HepG2 (cell line): ENCODE measurements around the gene HRH3. TPM values are rescaled to one million over a fixed set of nuclear protein-coding genes. Genes with fewer than 3 reads are reported as not detected.
A peak's percentile ranks its signal among the peaks of the same experiment; 100 is the strongest.

Source experiments
- ATAC-seq: fragments of 200-7000 bp; cut with Tn5 transposase; 3 replicates; pipeline ENCODE4 v1.9.1; 2020; ENCODE audit warnings: mild to moderate bottlenecking, moderate library complexity
- Bru-seq: library from RNA; stranded (reverse); fragments of 400-500 nt; gene quantifications from one replicate; lab custom pipeline; 2021; lab: Mats Ljungman, UMichigan
- BruChase-seq, 2 experiments: library from RNA; stranded (reverse); fragments of 400-500 nt; gene quantifications; one replicate each; lab custom pipeline; 2021; lab: Mats Ljungman, UMichigan
- BruUV-seq: library from RNA; stranded (reverse); fragments of 400-500 nt; replicated peaks from 2 replicates; lab custom pipeline; 2021; lab: Mats Ljungman, UMichigan
- CTCF ChIA-PET: fragments of 300-600 bp; formaldehyde crosslinking; extraction: SDS; loops from one replicate; lab custom pipeline; 2021; ENCODE audit warnings: low total read pairs, inconsistent platforms, low intra/inter-chr PET ratio; lab: Yijun Ruan, JAX
- POLR2A ChIA-PET: fragments of 350-600 bp; sonication (Branson Sonifier 250); formaldehyde crosslinking; loops from one replicate; lab custom pipeline; 2020; ENCODE audit warnings: antibody characterized with exemption, inconsistent platforms; lab: Yijun Ruan, JAX
- DNase-seq: peaks from one replicate; pipeline ENCODE4 v3.0.0-alpha.2; 2015; ENCODE audit warnings: low spot score
- FAIRE-seq: peaks from 3 replicates; lab custom pipeline; 2011; peaks lifted over from hg19 to GRCh38; lab: Jason Lieb, UNC
- H2AFZ ChIP-seq: one replicate; pipeline ENCODE4 v1.6.1; 2011; ENCODE audit warnings: low read length, inconsistent platforms
- H3K27ac ChIP-seq: fragments of 300-600 bp; 3 replicates; pipeline ENCODE4 v1.8.0; 2011; ENCODE audit warnings: mixed run types, mild to moderate bottlenecking, mixed read lengths, low read length, inconsistent platforms; ENCODE audit not compliant: insufficient read depth; ENCODE audit errors: extremely low read length
- H3K27me3 ChIP-seq, 2 experiments: fragments of 200-600 bp in 1 of 2; 2 replicates in 1 of 2; 3 replicates in 1 of 2; pipeline versions ENCODE4 v1.6.0 to v1.8.0; 2011; ENCODE audit warnings: low read length in 2 of 2, mild to moderate bottlenecking in 2 of 2, moderate library complexity in 2 of 2, inconsistent platforms in 1 of 2; ENCODE audit not compliant: insufficient read depth in 2 of 2, control insufficient read depth in 1 of 2
- H3K36me3 ChIP-seq, 2 experiments: fragments of 200-600 bp in 1 of 2; replicated peaks in 1 of 2; 2 replicates in 1 of 2; 3 replicates in 1 of 2; pipeline versions ENCODE4 v1.5.1 to v1.8.0; 2011; ENCODE audit warnings: low read length in 2 of 2, inconsistent platforms in 1 of 2; ENCODE audit not compliant: insufficient read depth in 2 of 2, control insufficient read depth in 1 of 2
- H3K4me1 ChIP-seq: 2 replicates; pipeline ENCODE4 v1.5.1; 2012; ENCODE audit warnings: low read length, inconsistent platforms; ENCODE audit not compliant: insufficient read depth
- H3K4me2 ChIP-seq: 2 replicates; pipeline ENCODE4 v1.6.0; 2011; ENCODE audit warnings: low read depth, low read length, inconsistent platforms
- H3K4me3 ChIP-seq, 3 experiments: fragments of 200-600 bp in 1 of 3; sonication (generic), shearing (Covaris generic) in 1 of 3; replicated peaks in 1 of 3; 2 replicates each; pipeline ENCODE4 v1.5.1; 2011 to 2016; ENCODE audit warnings: low read length in 3 of 3, inconsistent platforms in 2 of 3, low read depth in 2 of 3, mild to moderate bottlenecking in 2 of 3, control low read depth in 1 of 3, mixed read lengths in 1 of 3; ENCODE audit not compliant: insufficient read depth in 1 of 3
- H3K79me2 ChIP-seq: one replicate; pipeline ENCODE4 v1.6.1; 2011; ENCODE audit warnings: low read length, inconsistent platforms; ENCODE audit not compliant: insufficient read depth
- H3K9ac ChIP-seq: 2 replicates; pipeline ENCODE4 v1.6.0; 2011; ENCODE audit warnings: mild to moderate bottlenecking, low read depth, low read length, inconsistent platforms; ENCODE audit not compliant: insufficient read depth
- H3K9me3 ChIP-seq: 2 replicates; pipeline ENCODE4 v1.5.1; 2012; ENCODE audit warnings: mild to moderate bottlenecking, low read length
- H4K20me1 ChIP-seq: 2 replicates; pipeline ENCODE4 v1.6.0; 2011; ENCODE audit warnings: inconsistent platforms, mild to moderate bottlenecking, low read length, moderate library complexity; ENCODE audit not compliant: insufficient read depth
- E2F1 ChIP-seq: sonication (generic); formaldehyde crosslinking; IDR thresholded peaks from 2 replicates; pipeline ENCODE4 v1.5.0; 2020; ENCODE audit warnings: missing genetic modification reagents
- FIP1L1 ChIP-seq: fragments of 200-400 bp; formaldehyde crosslinking; IDR thresholded peaks from 2 replicates; pipeline ENCODE4 v1.6.1; 2018; ENCODE audit warnings: low read depth, mild to moderate bottlenecking, low read length, moderate library complexity, borderline replicate concordance; ENCODE audit not compliant: insufficient read depth
- FOXK1 ChIP-seq: sonication (generic); formaldehyde crosslinking; IDR thresholded peaks from 2 replicates; pipeline ENCODE4 v1.4.0; 2020; ENCODE audit warnings: low read depth, missing genetic modification reagents, borderline replicate concordance
- GABPA ChIP-seq, 2 experiments: IDR thresholded peaks; 2 replicates each; pipeline ENCODE4 v1.6.1; 2011 to 2016; ENCODE audit warnings: low read depth in 2 of 2, low read length in 1 of 2, missing biosample characterization in 1 of 2, missing genetic modification characterization in 1 of 2
- RBM22 ChIP-seq: fragments of 200-400 bp; formaldehyde crosslinking; optimal IDR thresholded peaks from 2 replicates; pipeline ENCODE3; 2017; ENCODE audit warnings: mild to moderate bottlenecking, low read length, moderate library complexity
- SIX1 ChIP-seq: sonication (generic); formaldehyde crosslinking; IDR thresholded peaks from 2 replicates; pipeline ENCODE4 v1.4.0; 2020; ENCODE audit warnings: missing genetic modification reagents, borderline replicate concordance
- SOX13 ChIP-seq, 3 experiments: fragments of 450-650 bp in 1 of 3; sonication (generic) in 1 of 3; formaldehyde crosslinking in 1 of 3; IDR thresholded peaks in 2 of 3; conservative IDR thresholded peaks in 1 of 3; 2 replicates each; pipeline versions ENCODE4 v1.5.0 to v1.6.1; 2016 to 2020; ENCODE audit warnings: antibody characterized with exemption in 1 of 3, mild to moderate bottlenecking in 1 of 3, missing compliant biosample characterization in 1 of 3, missing genetic modification reagents in 1 of 3, moderate library complexity in 1 of 3
- SOX5 ChIP-seq: IDR thresholded peaks from 2 replicates; pipeline ENCODE4 v1.6.1; 2016; ENCODE audit warnings: borderline replicate concordance
- TBX3 ChIP-seq: fragments of 450-650 bp; IDR thresholded peaks from 2 replicates; pipeline ENCODE4 v1.6.1; 2017; ENCODE audit warnings: antibody characterized with exemption, mild to moderate bottlenecking, inconsistent platforms, borderline replicate concordance
- ZBTB49 ChIP-seq: sonication (generic); formaldehyde crosslinking; IDR thresholded peaks from 2 replicates; pipeline ENCODE4 v1.4.0; 2020; ENCODE audit warnings: missing genetic modification reagents, borderline replicate concordance
- ZNF124 ChIP-seq: sonication (generic); formaldehyde crosslinking; IDR thresholded peaks from 2 replicates; pipeline ENCODE4 v1.4.0; 2020; ENCODE audit warnings: missing genetic modification reagents
- ZNF335 ChIP-seq: sonication (generic); formaldehyde crosslinking; IDR thresholded peaks from 2 replicates; pipeline ENCODE4 v1.4.0; 2020; ENCODE audit warnings: missing genetic modification reagents
- ZNF607 ChIP-seq: sonication (generic); formaldehyde crosslinking; IDR thresholded peaks from 2 replicates; pipeline ENCODE4 v1.5.1; 2020; ENCODE audit warnings: missing genetic modification reagents, mild to moderate bottlenecking, borderline replicate concordance
- ZNF766 ChIP-seq: sonication (generic); formaldehyde crosslinking; IDR thresholded peaks from 2 replicates; pipeline ENCODE4 v1.5.0; 2020; ENCODE audit warnings: missing genetic modification reagents, borderline replicate concordance
- WGBS: methylation state at CpG from one replicate; pipeline ENCODE4 v1.1.6; 2017; ENCODE audit warnings: low lambda C conversion rate; 5-methylcytosine and 5-hydroxymethylcytosine counted together
- in situ Hi-C: cut with HindIII; loops from 2 replicates; pipeline ENCODE4 v1.10.0; 2017; ENCODE audit warnings: low pct_unique_long_range_greater_than_20kb; ENCODE audit not compliant: extremely low pct_ligation_motif_present
- intact Hi-C: fragments of 100-400 bp; cut with micrococcal nuclease; formaldehyde crosslinking; loops from one replicate; pipeline ENCODE4 v1.10.0; 2022; ENCODE audit not compliant: unreplicated experiment
- long read RNA-seq, 2 experiments: library from RNA in 1 of 2; library from polyadenylated mRNA in 1 of 2; stranded (forward) in 1 of 2; unstranded in 1 of 2; transcript quantifications; one replicate each; pipeline ENCODE4 v2.0.0, GENCODE V29; 2019 to 2022
- polyA minus RNA-seq, 3 experiments: library from RNA; depleted of rRNA, polyadenylated mRNA; stranded (reverse); fragments of >200 nt; gene quantifications; 2 replicates each; pipeline ENCODE4 v1.2.3, GENCODE V29; 2011; ENCODE audit warnings: low replicate concordance in 1 of 3
- polyA plus RNA-seq, 8 experiments: library from polyadenylated mRNA; depleted of rRNA in 3 of 8; stranded (reverse) in 7 of 8; unstranded in 1 of 8; fragments of >200 nt; fragmentation: Illumina TruSeq in 4 of 8; extraction: Trizol in 4 of 8; gene quantifications; 2 replicates each; pipeline versions ENCODE4 v1.2.1 to v1.2.3, GENCODE V29; 2011 to 2016; ENCODE audit warnings: low read depth in 4 of 8, missing spikeins in 1 of 8, mixed read lengths in 1 of 8; ENCODE audit not compliant: insufficient read depth in 1 of 8
- total RNA-seq, 5 experiments: library from RNA; depleted of rRNA; stranded (reverse); fragments of >200 nt; fragmentation: Illumina TruSeq; extraction: Trizol; gene quantifications; 2 replicates each; pipeline ENCODE4 v1.2.3, GENCODE V29; 2016; ENCODE audit warnings: low read depth in 1 of 5

HRH3 gene
- total RNA-seq (2016; rRNA removed; fragmentation: Illumina TruSeq; extraction: Trizol) (0.10 and 0.18 TPM in 2 replicates), polyA plus RNA-seq (2011; rRNA removed) (not detected in 2 replicates), polyA minus RNA-seq (2011; rRNA and poly(A)+ RNA removed; ENCODE audit: low replicate concordance) (not detected in 2 replicates), Bru-seq, nascent RNA (not detected), BruChase-seq, experiment 1, labeled RNA remaining after a 6-hour chase (not detected), BruChase-seq, experiment 2, labeled RNA remaining after a 2-hour chase (percentile 16 among the genes with signal in this experiment)
- total RNA-seq (2016; cell fraction: cytosol; rRNA removed; fragmentation: Illumina TruSeq; extraction: Trizol; ENCODE audit: low read depth), result 0.10 TPM in 1 of 2 replicates, not detected in the other
- total RNA-seq (2016; cell fraction: insoluble cytoplasmic fraction; rRNA removed; fragmentation: Illumina TruSeq; extraction: Trizol), result 0.06 TPM in 1 of 2 replicates, not detected in the other
- total RNA-seq (2016; cell fraction: membrane; rRNA removed; fragmentation: Illumina TruSeq; extraction: Trizol), result 0.12 and 0.14 TPM in 2 replicates
- not detected in 2 replicates for total RNA-seq (2016; cell fraction: nucleus; rRNA removed; fragmentation: Illumina TruSeq; extraction: Trizol)
- not detected in 2 replicates for polyA plus RNA-seq (2011; cell fraction: cytosol; rRNA removed)
- polyA plus RNA-seq (2011; cell fraction: nucleus; rRNA removed), result not detected in 2 replicates
- polyA plus RNA-seq (2012), result 0.08 TPM in 1 of 2 replicates, not detected in the other
- 0.08 TPM in 1 of 2 replicates, not detected in the other for polyA plus RNA-seq (2016; cell fraction: cytosol; fragmentation: Illumina TruSeq; extraction: Trizol; ENCODE audit: low read depth)
- 0.34 TPM in 1 of 2 replicates, not detected in the other for polyA plus RNA-seq (2016; cell fraction: insoluble cytoplasmic fraction; fragmentation: Illumina TruSeq; extraction: Trizol; ENCODE audit: low read depth)
- 0.17 TPM in 2 replicates for polyA plus RNA-seq (2016; cell fraction: membrane; fragmentation: Illumina TruSeq; extraction: Trizol; ENCODE audit: low read depth)
- polyA plus RNA-seq (2016; cell fraction: nucleus; fragmentation: Illumina TruSeq; extraction: Trizol; ENCODE audit: insufficient read depth, low read depth), result not detected in 2 replicates
- not detected in 2 replicates for polyA minus RNA-seq (2011; cell fraction: cytosol; rRNA and poly(A)+ RNA removed)
- not detected in 2 replicates for polyA minus RNA-seq (2011; cell fraction: nucleus; rRNA and poly(A)+ RNA removed)
- long read RNA-seq, experiment 1, result 0 reads
- long read RNA-seq, experiment 2, result 0 reads

- Histone ChIP-seq H3K27ac (no peak within 1 kb of the TSS), H3K4me2 (peak within 1 kb of the TSS; percentile 60), H3K4me1 (peaks cover 41% of the 10 kb centered on the region), H2AFZ (no peak within 1 kb of the TSS), H3K9me3 (no peaks in the 10 kb centered on the region), H3K36me3 (no peaks in the 10 kb centered on the region), H4K20me1 (peaks cover 35% of the 10 kb centered on the region; the same call in 1 of the 2 replicates), H3K4me3 (peak within 1 kb of the TSS; percentile 26 to 62 (median 32); a peak in 3 of 6 replicates), H3K9ac (no peak within 1 kb of the TSS), H3K79me2 (no peaks in the 10 kb centered on the region), H3K27me3 (peaks cover 70 to 92% of the 10 kb centered on the region in 2 experiments)
- in situ Hi-C loops, result no loop called here
- ChIA-PET POLR2A (no interaction called here), CTCF (no interaction called here)
- 6% methylated on average over 21 of the region's 84 CpGs for WGBS
- DNase-seq (peak; percentile 41), FAIRE-seq (no peak), ATAC-seq (peak; percentile 65)
- BruUV-seq, result no TSS peak
- intact Hi-C loops, result no loop called here
- TF ChIP-seq E2F1 (CRISPR knock-in tag), result no peak
- TF ChIP-seq FOXK1 (CRISPR knock-in tag), result peak; percentile 46; the same call in 1 of the 2 replicates
- TF ChIP-seq ZNF335 (CRISPR knock-in tag), result 0 out of 2 replicates have a peak, but pooled peaks have one; percentile 40
- no peak for TF ChIP-seq FIP1L1
- TF ChIP-seq RBM22, result no peak
- no peak for TF ChIP-seq GABPA (IDR thresholded peaks at IDR 0.05; ENCODE audit: low read depth, low read length)
- TF ChIP-seq GABPA (CRISPR knock-in tag; IDR thresholded peaks at IDR 0.05; ENCODE audit: low read depth), result no peak
- TF ChIP-seq ZNF124 (CRISPR knock-in tag), result 0 out of 2 replicates have a peak, but pooled peaks have one; percentile 50
- TF ChIP-seq ZNF766 (CRISPR knock-in tag), result 0 out of 2 replicates have a peak, but pooled peaks have one; percentile 10
- TF ChIP-seq SIX1 (CRISPR knock-in tag), result no peak
- 0 out of 2 replicates have a peak, but pooled peaks have one; percentile 2 for TF ChIP-seq TBX3
- no peak for TF ChIP-seq SOX13 (IDR thresholded peaks at IDR 0.05)
- TF ChIP-seq SOX13 (CRISPR knock-in tag; conservative IDR thresholded peaks at IDR 0.05 in 1 of 2, IDR thresholded peaks at IDR 0.05 in 1 of 2), result peak in 1 of 2 experiments; percentile 33; a peak in 1 of 4 replicates
- no peak for TF ChIP-seq SOX5 (CRISPR knock-in tag)
- peak; percentile 76; the same call in 1 of the 2 replicates for TF ChIP-seq ZBTB49 (CRISPR knock-in tag)
- peak; percentile 93 for TF ChIP-seq ZNF607 (CRISPR knock-in tag)
Measured at GRCh38 chr20:62219992-62220665, at the start of gene HRH3. TSS of gene HRH3 (minus strand) at chr20:62220278. CDS start at chr20:62219970, 308 bp downstream.
